ENCODE results near the gene OR10A4.
"Not testable (repeated sequence)": the region's sequence is repeated elsewhere in the genome, so short reads cannot be mapped to it uniquely, and the experiment has no call there.

The OR10A4 gene

GRCh38 chr11:6845383-6845782 is 31.0 kb upstream of the OR10A4 start, which contains the start of gene OR10A5:
Gene OR10A5 (plus strand): TSS chr11:6845683. CDS start chr11:6845683, 0 bp downstream.
- no peak for TF ChIP-seq CTCF (IDR thresholded peaks at IDR 0.05; ENCODE audit: low read depth, low read length, missing control alignments)
- in situ Hi-C loops (cut with HindIII; ENCODE audit: low sequenced_read_pairs): no loop called here
- no peak within 1 kb of the TSS for H3K4me3 ChIP-seq (ENCODE audit: low read depth, low read length)
- DNase-seq (ENCODE audit: low read depth): no peak

GRCh38 chr11:6850526-6850925 is 25.9 kb upstream of the OR10A4 start:
- TF ChIP-seq CTCF (IDR thresholded peaks at IDR 0.05; ENCODE audit: low read depth, low read length, missing control alignments): no peak
- in situ Hi-C loops (cut with HindIII; ENCODE audit: low sequenced_read_pairs): no loop called here
- no peak for DNase-seq (ENCODE audit: low read depth)
- H3K4me3 ChIP-seq (ENCODE audit: low read depth, low read length): no peak overlapping the region

- H3K4me3 ChIP-seq (ENCODE audit: low read depth, low read length); in situ Hi-C loops (cut with HindIII; ENCODE audit: low sequenced_read_pairs); DNase-seq (ENCODE audit: low read depth): not testable (repeated sequence)
Measured at GRCh38 chr11:6854801-6855200, 21.6 kb upstream of the OR10A4 start.

- H3K4me3 ChIP-seq (ENCODE audit: low read depth, low read length): no peak overlapping the region
- TF ChIP-seq CTCF (IDR thresholded peaks at IDR 0.05; ENCODE audit: low read depth, low read length, missing control alignments): no peak
- DNase-seq (ENCODE audit: low read depth): no peak
- in situ Hi-C loops (cut with HindIII; ENCODE audit: low sequenced_read_pairs): no loop called here
Measured at GRCh38 chr11:6855971-6856541, 20.4 kb upstream of the OR10A4 start.

GRCh38 chr11:6856871-6857270 is 19.6 kb upstream of the OR10A4 start:
- H3K4me3 ChIP-seq (ENCODE audit: low read depth, low read length): no peak overlapping the region
- no peak for DNase-seq (ENCODE audit: low read depth)
- no peak for TF ChIP-seq CTCF (IDR thresholded peaks at IDR 0.05; ENCODE audit: low read depth, low read length, missing control alignments)
- in situ Hi-C loops (cut with HindIII; ENCODE audit: low sequenced_read_pairs): no loop called here

- H3K4me3 ChIP-seq (ENCODE audit: low read depth, low read length): no peak within 1 kb of the TSS
- TF ChIP-seq CTCF (IDR thresholded peaks at IDR 0.05; ENCODE audit: low read depth, low read length, missing control alignments): no peak
- peak; percentile 2 for DNase-seq (ENCODE audit: low read depth)
- in situ Hi-C loops (cut with HindIII; ENCODE audit: low sequenced_read_pairs): no loop called here
Measured at GRCh38 chr11:6862961-6863360, 13.5 kb upstream of the OR10A4 start, which contains the start of gene OR10A2. Gene OR10A2 (plus strand): TSS chr11:6863057. CDS start chr11:6869755, 6,698 bp downstream.

GRCh38 chr11:6864438-6864837 is 12.0 kb upstream of the OR10A4 start:
- no peak for TF ChIP-seq CTCF (IDR thresholded peaks at IDR 0.05; ENCODE audit: low read depth, low read length, missing control alignments)
- no peak overlapping the region for H3K4me3 ChIP-seq (ENCODE audit: low read depth, low read length)
- no peak for DNase-seq (ENCODE audit: low read depth)
- in situ Hi-C loops (cut with HindIII; ENCODE audit: low sequenced_read_pairs): no loop called here
